Upper lobe of left lung (tissue), 4 donors: ENCODE data around the gene TBCA.

Experiments
- CTCF ChIP-seq, 6 experiments: fragments of 450-650 bp in 4 of 6; fragments of 200-600 bp in 2 of 6; sonication (generic) in 2 of 6; IDR thresholded peaks; one replicate each; pipeline ENCODE4 v1.5.1; 2016 to 2019; ENCODE audit warnings: antibody characterized with exemption in 6 of 6
- EP300 ChIP-seq, 4 donors: sonication (generic); formaldehyde crosslinking; IDR thresholded peaks; one replicate each; pipeline ENCODE4 v1.5.1; 2017; ENCODE audit warnings: antibody characterized with exemption in 4 of 4, control low read depth in 2 of 4

GRCh38 chr5:77797136-77797535 is 21.0 kb upstream of the TBCA start:
- TF ChIP-seq CTCF (IDR thresholded peaks at IDR 0.05): no peak
- TF ChIP-seq EP300 (IDR thresholded peaks at IDR 0.05): no peak
